Spleen (tissue), 7 donors: ENCODE results near the gene COPS9.

Source experiments
- POLR2A ChIP-seq, 3 donors: fragments of 450-650 bp; IDR thresholded peaks; one replicate each; pipeline ENCODE4 v1.5.1; 2017; ENCODE audit warnings: antibody characterized with exemption in 3 of 3, mild to moderate bottlenecking in 1 of 3
- POLR2AphosphoS5 ChIP-seq, 3 donors: sonication (generic); formaldehyde crosslinking; IDR thresholded peaks; one replicate each; pipeline ENCODE4 v1.5.1; 2017; ENCODE audit warnings: antibody characterized with exemption in 3 of 3
- TF ChIP-seq, protein P1 (sequence below), 11 experiments: fragments of 200-600 bp in 7 of 11; fragments of 450-650 bp in 4 of 11; sonication (generic) in 4 of 11; IDR thresholded peaks in 8 of 11; conservative IDR thresholded peaks in 3 of 11; 1 replicate in 7 of 11; 2 replicates in 4 of 11; pipeline versions ENCODE4 v1.4.0 to v1.8.0; 2016 to 2021; ENCODE audit warnings: antibody characterized with exemption in 11 of 11, inconsistent platforms in 4 of 11, mild to moderate bottlenecking in 1 of 11
- donor health status: DM: no; HTN: no; CAD: no; lungs with moderate emphysema.
- donor health status: DM: no; HTN: no; CAD: no.
- donor health status: DM: no; HTN: no; CAD: no.

DNA sequence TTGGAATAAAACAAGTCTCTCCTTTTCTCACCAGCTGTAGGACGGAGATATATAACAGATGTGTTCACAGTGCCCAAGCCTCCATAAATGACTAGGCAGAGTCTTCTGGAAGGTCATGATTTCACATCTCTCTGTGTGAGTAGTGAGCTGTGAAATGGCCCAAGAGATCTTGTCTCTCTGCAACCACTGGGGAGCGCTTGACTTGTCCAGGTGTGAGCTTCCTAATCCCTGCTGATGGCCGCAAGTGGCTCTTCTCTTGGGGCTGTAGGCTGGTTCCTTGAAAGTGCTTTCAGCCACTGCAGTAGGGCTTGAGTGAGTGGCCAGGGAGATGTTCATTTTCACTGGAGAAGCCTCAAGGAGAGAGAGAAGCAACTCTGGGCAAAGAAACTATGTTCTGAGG lies 42.5 kb upstream of the COPS9 start:
- TF ChIP-seq, protein P1, sequence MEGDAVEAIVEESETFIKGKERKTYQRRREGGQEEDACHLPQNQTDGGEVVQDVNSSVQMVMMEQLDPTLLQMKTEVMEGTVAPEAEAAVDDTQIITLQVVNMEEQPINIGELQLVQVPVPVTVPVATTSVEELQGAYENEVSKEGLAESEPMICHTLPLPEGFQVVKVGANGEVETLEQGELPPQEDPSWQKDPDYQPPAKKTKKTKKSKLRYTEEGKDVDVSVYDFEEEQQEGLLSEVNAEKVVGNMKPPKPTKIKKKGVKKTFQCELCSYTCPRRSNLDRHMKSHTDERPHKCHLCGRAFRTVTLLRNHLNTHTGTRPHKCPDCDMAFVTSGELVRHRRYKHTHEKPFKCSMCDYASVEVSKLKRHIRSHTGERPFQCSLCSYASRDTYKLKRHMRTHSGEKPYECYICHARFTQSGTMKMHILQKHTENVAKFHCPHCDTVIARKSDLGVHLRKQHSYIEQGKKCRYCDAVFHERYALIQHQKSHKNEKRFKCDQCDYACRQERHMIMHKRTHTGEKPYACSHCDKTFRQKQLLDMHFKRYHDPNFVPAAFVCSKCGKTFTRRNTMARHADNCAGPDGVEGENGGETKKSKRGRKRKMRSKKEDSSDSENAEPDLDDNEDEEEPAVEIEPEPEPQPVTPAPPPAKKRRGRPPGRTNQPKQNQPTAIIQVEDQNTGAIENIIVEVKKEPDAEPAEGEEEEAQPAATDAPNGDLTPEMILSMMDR (IDR thresholded peaks at IDR 0.05 in 8 of 11, conservative IDR thresholded peaks at IDR 0.05 in 3 of 11): no peak
- no peak for TF ChIP-seq POLR2AphosphoS5 (IDR thresholded peaks at IDR 0.05)
- no peak for TF ChIP-seq POLR2A (IDR thresholded peaks at IDR 0.05)
